ENCODE data around the gene CUL1.
A peak's percentile ranks its signal among the peaks of the same experiment; 100 is the strongest.

CUL1 gene

DNA sequence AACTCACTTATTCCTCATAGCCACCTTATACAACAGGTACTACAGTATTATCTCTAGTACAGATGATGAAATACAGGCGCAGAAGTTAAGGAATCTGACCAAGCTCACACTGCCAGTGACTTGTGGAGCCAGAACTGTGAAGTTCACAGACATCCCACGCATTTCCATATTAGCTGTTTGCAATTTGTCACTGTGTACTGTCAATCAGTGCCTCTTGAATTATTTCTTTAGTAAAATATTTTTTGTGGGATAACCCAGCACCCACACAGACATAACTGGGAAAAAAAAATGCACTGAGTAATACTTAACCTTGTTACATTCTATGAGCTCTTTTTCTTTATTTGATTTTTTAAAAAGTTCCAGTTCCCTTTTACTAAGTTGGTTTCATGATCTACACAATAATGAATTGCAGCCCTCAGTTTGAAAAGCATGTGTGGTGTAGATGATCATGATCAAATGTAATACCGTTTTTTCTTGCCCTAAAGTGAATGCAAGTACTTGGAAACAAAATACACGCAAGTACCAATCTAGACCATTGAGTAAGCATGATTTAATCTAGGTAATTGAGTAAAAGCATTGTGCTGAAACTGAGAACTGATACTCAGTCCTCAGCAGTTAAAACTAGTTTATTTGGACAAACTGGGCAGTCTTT lies 14.1 kb downstream of the CUL1 start:
- Histone ChIP-seq H3K9ac (no peak overlapping the region), H3K27ac (no peak overlapping the region), H3K79me2 (peaks cover 91% of the 10 kb centered on the region), H2AFZ (no peak overlapping the region), H3K36me3 (ENCODE audit: control insufficient read depth, insufficient read depth, low read length) (no peaks in the 10 kb centered on the region), H3K9me3 (ENCODE audit: control insufficient read depth, low read length) (no peaks in the 10 kb centered on the region), H3K4me2 (ENCODE audit: low read length) (peak overlapping the region; percentile 32), H3K27me3 (ENCODE audit: control insufficient read depth, insufficient read depth, low read length) (no peaks in the 10 kb centered on the region), H3K4me3 (ENCODE audit: low read depth, low read length) (no peak overlapping the region), H3K4me1 (peaks cover 39% of the 10 kb centered on the region)
- TF ChIP-seq, protein P1, sequence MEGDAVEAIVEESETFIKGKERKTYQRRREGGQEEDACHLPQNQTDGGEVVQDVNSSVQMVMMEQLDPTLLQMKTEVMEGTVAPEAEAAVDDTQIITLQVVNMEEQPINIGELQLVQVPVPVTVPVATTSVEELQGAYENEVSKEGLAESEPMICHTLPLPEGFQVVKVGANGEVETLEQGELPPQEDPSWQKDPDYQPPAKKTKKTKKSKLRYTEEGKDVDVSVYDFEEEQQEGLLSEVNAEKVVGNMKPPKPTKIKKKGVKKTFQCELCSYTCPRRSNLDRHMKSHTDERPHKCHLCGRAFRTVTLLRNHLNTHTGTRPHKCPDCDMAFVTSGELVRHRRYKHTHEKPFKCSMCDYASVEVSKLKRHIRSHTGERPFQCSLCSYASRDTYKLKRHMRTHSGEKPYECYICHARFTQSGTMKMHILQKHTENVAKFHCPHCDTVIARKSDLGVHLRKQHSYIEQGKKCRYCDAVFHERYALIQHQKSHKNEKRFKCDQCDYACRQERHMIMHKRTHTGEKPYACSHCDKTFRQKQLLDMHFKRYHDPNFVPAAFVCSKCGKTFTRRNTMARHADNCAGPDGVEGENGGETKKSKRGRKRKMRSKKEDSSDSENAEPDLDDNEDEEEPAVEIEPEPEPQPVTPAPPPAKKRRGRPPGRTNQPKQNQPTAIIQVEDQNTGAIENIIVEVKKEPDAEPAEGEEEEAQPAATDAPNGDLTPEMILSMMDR (IDR thresholded peaks at IDR 0.05) = no peak

DNA sequence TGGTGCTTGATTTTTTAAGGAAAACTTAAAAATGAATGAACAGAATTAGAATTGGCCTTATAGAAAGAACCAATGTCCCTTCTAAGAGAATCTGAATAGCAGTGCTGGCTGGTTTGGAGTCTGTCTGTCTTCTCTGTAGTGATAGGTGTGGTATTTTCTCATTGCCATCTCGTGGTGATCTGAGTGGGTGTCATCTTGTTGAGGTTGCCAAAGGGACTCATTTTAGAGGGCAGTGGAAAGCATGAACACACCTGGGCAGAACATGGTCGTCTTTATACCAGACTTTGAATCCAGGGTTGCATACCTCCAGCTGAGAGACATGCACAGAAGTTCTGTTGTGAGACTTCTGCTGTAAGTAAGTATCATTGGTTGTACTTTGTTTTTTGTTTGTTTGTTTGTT lies 15.8 kb downstream of the CUL1 start:
- Histone ChIP-seq H2AFZ (no peak overlapping the region), H3K9ac (no peak overlapping the region), H3K4me2 (ENCODE audit: low read length) (no peak overlapping the region), H3K27ac (no peak overlapping the region), H3K4me1 (peaks cover 33% of the 10 kb centered on the region), H3K79me2 (peaks cover 92% of the 10 kb centered on the region), H3K4me3 (ENCODE audit: low read depth, low read length) (no peak overlapping the region), H3K27me3 (ENCODE audit: control insufficient read depth, insufficient read depth, low read length) (no peaks in the 10 kb centered on the region), H3K36me3 (ENCODE audit: control insufficient read depth, insufficient read depth, low read length) (no peaks in the 10 kb centered on the region), H3K9me3 (ENCODE audit: control insufficient read depth, low read length) (no peaks in the 10 kb centered on the region)
- TF ChIP-seq, protein P1 (IDR thresholded peaks at IDR 0.05) = no peak

DNA sequence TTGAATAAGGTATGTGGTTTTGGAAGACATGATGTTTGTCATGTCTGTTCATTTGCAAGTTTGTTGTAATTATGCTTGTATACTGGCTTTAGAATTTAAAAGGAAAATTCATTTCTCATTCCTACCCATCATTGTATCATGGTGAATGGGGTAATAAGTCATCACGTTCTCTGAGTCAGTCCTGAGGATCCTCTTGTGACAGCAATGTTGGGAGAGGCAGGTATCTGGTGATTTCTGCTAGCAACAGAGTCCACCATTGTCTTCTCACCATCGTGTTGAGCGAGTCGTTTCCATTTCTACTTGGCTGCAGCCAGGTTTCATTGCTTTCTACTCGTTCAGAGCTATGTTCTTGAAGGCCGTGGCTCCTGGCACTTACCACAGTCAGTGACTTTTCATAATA lies 16.3 kb downstream of the CUL1 start:
- no peak overlapping the region for H3K9ac ChIP-seq
- no peak overlapping the region for H3K4me3 ChIP-seq (ENCODE audit: low read depth, low read length)
- H3K9me3 ChIP-seq (ENCODE audit: control insufficient read depth, low read length) = no peaks in the 10 kb centered on the region
- no peaks in the 10 kb centered on the region for H3K27me3 ChIP-seq (ENCODE audit: control insufficient read depth, insufficient read depth, low read length)
- peaks cover 38% of the 10 kb centered on the region for H3K4me1 ChIP-seq
- no peaks in the 10 kb centered on the region for H3K36me3 ChIP-seq (ENCODE audit: control insufficient read depth, insufficient read depth, low read length)
- TF ChIP-seq, protein P1 (IDR thresholded peaks at IDR 0.05) = no peak
- H2AFZ ChIP-seq = no peak overlapping the region
- no peak overlapping the region for H3K27ac ChIP-seq
- peaks cover 92% of the 10 kb centered on the region for H3K79me2 ChIP-seq
- no peak overlapping the region for H3K4me2 ChIP-seq (ENCODE audit: low read length)

DNA sequence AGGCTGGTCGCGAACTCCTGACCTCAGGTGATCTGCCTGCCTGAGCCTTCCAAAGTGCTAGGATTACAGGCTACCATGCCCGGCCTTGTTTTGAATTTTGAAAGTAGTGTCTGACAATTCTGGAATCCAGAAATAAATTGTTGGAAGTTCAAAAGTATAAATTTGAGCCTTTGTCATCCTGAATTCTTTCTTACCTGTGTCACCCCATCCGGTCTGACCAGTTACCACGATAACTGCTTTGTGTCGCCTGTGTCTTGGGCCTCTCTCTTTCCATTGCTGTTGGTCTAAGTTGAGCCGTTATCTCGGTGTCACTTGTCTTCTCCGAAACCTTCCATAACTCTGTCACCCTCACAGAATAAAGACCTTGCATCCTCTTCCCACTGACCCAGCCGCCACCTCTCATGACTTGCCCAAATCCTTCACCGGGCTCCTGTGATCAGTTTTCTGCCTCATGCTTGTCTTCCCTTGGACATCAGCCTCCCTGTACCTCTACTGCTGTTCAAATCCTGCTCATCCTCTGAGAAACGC lies 18.6 kb downstream of the CUL1 start:
- TF ChIP-seq, protein P1 (IDR thresholded peaks at IDR 0.05) = no peak
- H3K4me3 ChIP-seq (ENCODE audit: low read depth, low read length) = no peak overlapping the region

DNA sequence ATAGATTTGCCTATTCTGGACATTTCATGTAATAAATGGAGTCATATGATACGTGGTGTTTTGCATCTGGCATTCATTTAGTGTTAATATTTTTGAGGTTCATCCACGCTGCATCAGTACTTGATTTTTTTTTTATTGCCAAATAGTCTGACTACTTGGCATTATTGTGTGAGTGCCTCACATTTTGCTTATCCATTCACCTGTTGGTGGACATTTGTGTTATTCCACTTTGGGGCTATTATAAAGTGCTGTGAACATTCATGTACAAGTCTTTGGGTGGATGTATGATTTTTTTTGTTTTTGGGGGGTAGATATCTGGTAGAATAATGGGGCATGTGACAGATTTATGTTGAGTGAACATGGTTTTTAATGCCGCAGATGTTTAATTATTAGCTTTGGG lies 19.7 kb downstream of the CUL1 start:
- no peaks in the 10 kb centered on the region for H3K9me3 ChIP-seq (ENCODE audit: control insufficient read depth, low read length)
- H3K79me2 ChIP-seq = peaks cover 83% of the 10 kb centered on the region
- no peak overlapping the region for H3K9ac ChIP-seq
- H2AFZ ChIP-seq = no peak overlapping the region
- peaks cover 39% of the 10 kb centered on the region for H3K4me1 ChIP-seq
- H3K4me2 ChIP-seq (ENCODE audit: low read length) = no peak overlapping the region
- H3K27me3 ChIP-seq (ENCODE audit: control insufficient read depth, insufficient read depth, low read length) = no peaks in the 10 kb centered on the region
- TF ChIP-seq, protein P1 (IDR thresholded peaks at IDR 0.05) = no peak
- no peaks in the 10 kb centered on the region for H3K36me3 ChIP-seq (ENCODE audit: control insufficient read depth, insufficient read depth, low read length)
- H3K4me3 ChIP-seq (ENCODE audit: low read depth, low read length) = no peak overlapping the region
- H3K27ac ChIP-seq = no peak overlapping the region

More for the DNA sequence above, 18.6 kb downstream of the CUL1 start:
- H3K4me2 ChIP-seq (ENCODE audit: low read length) = no peak overlapping the region
- no peak overlapping the region for H3K27ac ChIP-seq
- H3K9ac ChIP-seq = no peak overlapping the region
- H3K9me3 ChIP-seq (ENCODE audit: control insufficient read depth, low read length) = no peaks in the 10 kb centered on the region
- H3K79me2 ChIP-seq = peaks cover 80% of the 10 kb centered on the region
- H3K4me1 ChIP-seq = peaks cover 37% of the 10 kb centered on the region
- no peaks in the 10 kb centered on the region for H3K27me3 ChIP-seq (ENCODE audit: control insufficient read depth, insufficient read depth, low read length)
- H2AFZ ChIP-seq = no peak overlapping the region
- no peaks in the 10 kb centered on the region for H3K36me3 ChIP-seq (ENCODE audit: control insufficient read depth, insufficient read depth, low read length)
